Epithelial cell of esophagus (primary cell): Measurements from ENCODE around the gene PARP11.

Experiments
- DNase-seq: peaks from one replicate; pipeline ENCODE4 v3.0.0; 2010; ENCODE audit warnings: low read depth
- H3K4me3 ChIP-seq: 2 replicates; pipeline ENCODE4 v1.5.1; 2011; ENCODE audit warnings: mild to moderate bottlenecking, low read length, control low read depth
- CTCF ChIP-seq: IDR thresholded peaks from 2 replicates; pipeline ENCODE4 v1.5.1; 2011; ENCODE audit warnings: low read depth, mild to moderate bottlenecking, low read length, control low read depth, inconsistent platforms; ENCODE audit not compliant: insufficient read depth; ENCODE audit errors: missing control alignments

The PARP11 gene

GRCh38 chr12:3777206-3777809, 95.9 kb downstream of the PARP11 start:
- peak; percentile 85 for TF ChIP-seq CTCF
- DNase-seq: peak; percentile 69
- H3K4me3 ChIP-seq: no peak overlapping the region

GRCh38 chr12:3775385-3776035, 97.7 kb downstream of the PARP11 start:
- no peak for DNase-seq
- TF ChIP-seq CTCF: no peak
- H3K4me3 ChIP-seq: no peak overlapping the region

GRCh38 chr12:3772380-3772779, 100.8 kb downstream of the PARP11 start:
- peak; percentile 32 for DNase-seq
- TF ChIP-seq CTCF: no peak

GRCh38 chr12:3771853-3772252, 101.3 kb downstream of the PARP11 start:
- peak; percentile 20 for DNase-seq
- no peak overlapping the region for H3K4me3 ChIP-seq
- no peak for TF ChIP-seq CTCF

More at GRCh38 chr12:3772380-3772779, 100.8 kb downstream of the PARP11 start:
- no peak overlapping the region for H3K4me3 ChIP-seq

GRCh38 chr12:3770891-3771290, 102.3 kb downstream of the PARP11 start:
- no peak for TF ChIP-seq CTCF
- no peak overlapping the region for H3K4me3 ChIP-seq
- peak; percentile 93 for DNase-seq

GRCh38 chr12:3768911-3769447, 104.2 kb downstream of the PARP11 start:
- no peak overlapping the region for H3K4me3 ChIP-seq
- TF ChIP-seq CTCF: no peak
- DNase-seq: peak; percentile 27
